ENCODE measurements around the gene RGPD8. TPM values are rescaled to one million over a fixed set of nuclear protein-coding genes. Genes with fewer than 3 reads are reported as not detected.
"Not testable (repeated sequence)": the region's sequence is repeated elsewhere in the genome, so short reads cannot be mapped to it uniquely, and the experiment has no call there.

RGPD8 gene
- total RNA-seq, 1 donor from 2014 or later: 15.5 TPM

DNA sequence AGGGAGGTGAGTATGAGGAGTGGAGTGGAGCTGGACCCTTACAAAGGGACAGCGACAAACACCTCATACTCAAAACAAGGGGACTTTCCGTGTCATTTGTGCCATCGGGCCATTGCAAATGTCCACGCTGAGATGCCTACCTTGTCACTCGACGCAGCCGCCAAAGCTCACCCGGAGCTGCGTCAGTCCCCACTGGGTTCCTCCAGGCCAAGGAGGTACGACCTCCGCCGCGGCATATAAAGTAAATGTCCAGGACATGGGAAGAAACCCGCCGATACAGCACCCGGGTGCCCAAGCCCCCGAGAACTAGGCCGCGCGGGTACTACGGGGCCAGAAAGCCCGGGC, 1.1 kb downstream of the RGPD8 start:
- DNase-seq (ENCODE audit: low spot score); H3K9me3 Mint-ChIP-seq; H3K36me3 Mint-ChIP-seq (ENCODE audit: low read depth); H3K27me3 Mint-ChIP-seq (ENCODE audit: low read depth); H3K4me1 Mint-ChIP-seq (ENCODE audit: low read depth): not testable (repeated sequence)
- peak overlapping the region; percentile 75 for H3K27ac Mint-ChIP-seq
- H3K4me3 Mint-ChIP-seq (ENCODE audit: low read depth): peak overlapping the region; percentile 86
- intact Hi-C loops (cut with micrococcal nuclease): loop anchor here (5.0 kb wide), 1 partner anchor 380 kb away; no protein-coding TSS in a partner anchor

DNA sequence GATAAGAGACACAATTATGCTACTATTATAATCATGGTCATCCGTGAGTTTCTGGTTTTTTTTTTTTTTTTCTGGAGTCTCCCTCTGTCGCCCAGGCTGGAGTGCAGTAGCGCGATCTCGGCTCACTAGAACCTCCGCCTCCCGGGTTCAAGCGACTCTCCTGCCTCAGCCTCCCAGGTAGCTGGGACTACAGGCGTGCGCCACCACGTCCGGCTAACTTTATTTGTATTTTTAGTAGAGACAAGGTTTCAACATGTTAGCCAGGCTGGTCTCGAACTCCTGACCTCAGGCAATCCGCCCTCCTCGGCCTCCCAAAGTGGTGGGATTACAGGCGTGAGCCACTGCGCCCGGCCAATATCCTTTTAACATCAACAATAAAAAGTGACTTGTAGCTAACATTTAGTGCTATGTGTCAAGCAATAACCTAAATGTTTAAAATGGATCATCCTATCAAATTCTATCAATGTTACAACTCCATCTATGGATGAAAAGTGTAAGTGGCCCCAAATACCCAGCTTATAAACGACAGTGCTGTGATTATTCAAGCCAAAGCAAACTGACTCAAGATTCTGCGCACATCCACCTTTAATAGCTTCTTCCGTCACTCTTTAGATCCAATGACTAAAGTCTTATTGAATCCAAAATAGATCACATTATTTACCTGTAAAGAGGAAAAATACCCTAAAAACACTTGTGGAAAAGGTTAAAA, 1.7 kb downstream of the RGPD8 start:
- H3K9me3 Mint-ChIP-seq; H3K4me1 Mint-ChIP-seq (ENCODE audit: low read depth); H3K36me3 Mint-ChIP-seq (ENCODE audit: low read depth); H3K27me3 Mint-ChIP-seq (ENCODE audit: low read depth); DNase-seq (ENCODE audit: low spot score): not testable (repeated sequence)
- peak overlapping the region; percentile 49 for H3K27ac Mint-ChIP-seq
- intact Hi-C loops (cut with micrococcal nuclease): loop anchor here (5.0 kb wide), 1 partner anchor 379 kb away; no protein-coding TSS in a partner anchor
- peak overlapping the region; percentile 86 for H3K4me3 Mint-ChIP-seq (ENCODE audit: low read depth)

- H3K4me1 Mint-ChIP-seq (ENCODE audit: low read depth); H3K27me3 Mint-ChIP-seq (ENCODE audit: low read depth); H3K27ac Mint-ChIP-seq; H3K4me3 Mint-ChIP-seq (ENCODE audit: low read depth); intact Hi-C loops (cut with micrococcal nuclease); DNase-seq (ENCODE audit: low spot score); H3K9me3 Mint-ChIP-seq; H3K36me3 Mint-ChIP-seq (ENCODE audit: low read depth): not testable (repeated sequence)
Measured at GRCh38 chr2:112424553-112424952, 8.9 kb downstream of the RGPD8 start.

- DNase-seq (ENCODE audit: low spot score); H3K27me3 Mint-ChIP-seq (ENCODE audit: low read depth); intact Hi-C loops (cut with micrococcal nuclease); H3K27ac Mint-ChIP-seq; H3K9me3 Mint-ChIP-seq; H3K4me3 Mint-ChIP-seq (ENCODE audit: low read depth); H3K4me1 Mint-ChIP-seq (ENCODE audit: low read depth); H3K36me3 Mint-ChIP-seq (ENCODE audit: low read depth): not testable (repeated sequence)
Measured at GRCh38 chr2:112416860-112417259, 16.6 kb downstream of the RGPD8 start.

DNA sequence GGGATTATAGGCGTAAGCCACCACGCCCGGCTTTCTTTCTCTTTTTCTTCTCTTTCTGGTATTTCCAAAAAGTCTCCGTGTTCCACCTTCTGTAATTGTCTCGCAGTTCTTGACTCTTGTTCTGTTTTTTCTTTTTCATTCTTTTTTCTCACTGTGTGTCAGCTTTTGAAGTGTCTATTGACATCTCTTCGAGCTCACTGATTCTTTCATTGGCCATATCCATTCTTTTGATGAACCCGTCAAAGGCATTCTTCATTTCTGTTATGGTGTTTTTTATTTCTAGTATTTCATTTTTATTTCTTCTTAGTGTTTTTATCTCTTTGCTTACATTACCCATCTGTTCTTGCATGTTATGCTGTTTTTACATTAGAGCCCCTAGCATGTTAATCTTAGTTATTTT, 73.4 kb downstream of the RGPD8 start:
- H3K36me3 Mint-ChIP-seq (ENCODE audit: low read depth); H3K27me3 Mint-ChIP-seq (ENCODE audit: low read depth); H3K4me3 Mint-ChIP-seq (ENCODE audit: low read depth); DNase-seq (ENCODE audit: low spot score); H3K4me1 Mint-ChIP-seq (ENCODE audit: low read depth); H3K27ac Mint-ChIP-seq; intact Hi-C loops (cut with micrococcal nuclease); H3K9me3 Mint-ChIP-seq: not testable (repeated sequence)

GRCh38 chr2:112354335-112354734, 79.1 kb downstream of the RGPD8 start:
- intact Hi-C loops (cut with micrococcal nuclease); H3K27me3 Mint-ChIP-seq (ENCODE audit: low read depth); H3K9me3 Mint-ChIP-seq; DNase-seq (ENCODE audit: low spot score); H3K27ac Mint-ChIP-seq; H3K4me1 Mint-ChIP-seq (ENCODE audit: low read depth); H3K4me3 Mint-ChIP-seq (ENCODE audit: low read depth); H3K36me3 Mint-ChIP-seq (ENCODE audit: low read depth): not testable (repeated sequence)

DNA sequence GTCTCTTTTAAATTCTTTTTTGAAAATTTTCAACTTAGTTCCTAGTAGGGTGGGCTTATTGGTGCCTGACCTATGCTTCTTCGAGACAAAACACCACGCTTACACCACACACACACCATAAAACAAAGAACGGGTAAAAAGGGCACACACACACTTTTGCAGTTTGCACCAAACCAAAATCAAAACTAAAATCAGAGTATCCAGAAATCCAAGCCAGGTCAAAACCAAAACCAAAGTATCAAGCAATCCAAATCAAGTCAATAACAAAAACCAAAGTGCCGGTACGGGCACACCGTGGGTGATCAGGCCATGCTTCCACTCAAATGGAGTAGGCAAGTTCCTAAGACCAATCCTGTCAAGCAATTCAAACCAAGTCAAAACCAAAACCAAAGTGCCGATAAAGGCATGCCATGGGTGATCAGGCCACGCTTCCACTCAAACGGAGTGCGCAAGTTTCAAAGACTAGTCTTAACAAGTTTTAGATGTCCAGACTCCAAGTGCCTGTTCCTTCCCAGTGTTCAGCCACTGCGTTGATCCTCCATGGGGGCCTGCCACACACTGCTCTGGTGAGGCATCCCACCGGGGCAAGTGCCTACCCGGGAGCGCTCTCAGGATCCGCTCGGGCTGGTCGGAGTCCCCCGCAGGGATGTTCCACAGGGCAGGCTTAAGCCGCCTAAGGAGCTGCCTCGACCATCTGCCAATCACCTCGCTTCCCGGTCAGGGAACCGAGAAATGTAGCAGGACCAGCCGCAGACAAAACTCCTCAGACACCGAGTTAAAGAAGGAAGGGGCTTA, 80.4 kb downstream of the RGPD8 start:
- DNase-seq (ENCODE audit: low spot score); H3K27me3 Mint-ChIP-seq (ENCODE audit: low read depth); H3K4me3 Mint-ChIP-seq (ENCODE audit: low read depth); H3K4me1 Mint-ChIP-seq (ENCODE audit: low read depth); H3K9me3 Mint-ChIP-seq; H3K27ac Mint-ChIP-seq; H3K36me3 Mint-ChIP-seq (ENCODE audit: low read depth); intact Hi-C loops (cut with micrococcal nuclease): not testable (repeated sequence)

DNA sequence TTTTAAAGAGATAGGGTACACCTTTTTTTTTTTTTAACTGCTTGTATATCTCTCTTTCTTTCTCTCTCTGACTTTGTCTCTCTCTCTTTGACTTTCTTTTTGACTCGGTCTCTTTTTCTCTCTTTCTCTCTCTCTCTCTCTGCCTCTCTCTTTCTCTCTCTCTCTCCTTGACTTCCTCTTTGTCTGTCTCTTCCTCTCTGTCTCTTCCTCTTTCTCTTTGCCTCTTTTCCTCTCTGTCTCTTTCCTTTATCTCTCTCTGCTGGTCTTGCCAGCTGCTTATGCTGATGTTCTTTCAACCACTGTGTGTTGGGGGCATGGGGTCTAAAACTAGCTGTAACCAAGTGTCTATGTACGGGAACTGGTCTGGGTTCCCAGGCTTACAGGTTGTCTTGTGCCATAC, 81.2 kb downstream of the RGPD8 start:
- intact Hi-C loops (cut with micrococcal nuclease); H3K36me3 Mint-ChIP-seq (ENCODE audit: low read depth); H3K27ac Mint-ChIP-seq: not testable (repeated sequence)

DNA sequence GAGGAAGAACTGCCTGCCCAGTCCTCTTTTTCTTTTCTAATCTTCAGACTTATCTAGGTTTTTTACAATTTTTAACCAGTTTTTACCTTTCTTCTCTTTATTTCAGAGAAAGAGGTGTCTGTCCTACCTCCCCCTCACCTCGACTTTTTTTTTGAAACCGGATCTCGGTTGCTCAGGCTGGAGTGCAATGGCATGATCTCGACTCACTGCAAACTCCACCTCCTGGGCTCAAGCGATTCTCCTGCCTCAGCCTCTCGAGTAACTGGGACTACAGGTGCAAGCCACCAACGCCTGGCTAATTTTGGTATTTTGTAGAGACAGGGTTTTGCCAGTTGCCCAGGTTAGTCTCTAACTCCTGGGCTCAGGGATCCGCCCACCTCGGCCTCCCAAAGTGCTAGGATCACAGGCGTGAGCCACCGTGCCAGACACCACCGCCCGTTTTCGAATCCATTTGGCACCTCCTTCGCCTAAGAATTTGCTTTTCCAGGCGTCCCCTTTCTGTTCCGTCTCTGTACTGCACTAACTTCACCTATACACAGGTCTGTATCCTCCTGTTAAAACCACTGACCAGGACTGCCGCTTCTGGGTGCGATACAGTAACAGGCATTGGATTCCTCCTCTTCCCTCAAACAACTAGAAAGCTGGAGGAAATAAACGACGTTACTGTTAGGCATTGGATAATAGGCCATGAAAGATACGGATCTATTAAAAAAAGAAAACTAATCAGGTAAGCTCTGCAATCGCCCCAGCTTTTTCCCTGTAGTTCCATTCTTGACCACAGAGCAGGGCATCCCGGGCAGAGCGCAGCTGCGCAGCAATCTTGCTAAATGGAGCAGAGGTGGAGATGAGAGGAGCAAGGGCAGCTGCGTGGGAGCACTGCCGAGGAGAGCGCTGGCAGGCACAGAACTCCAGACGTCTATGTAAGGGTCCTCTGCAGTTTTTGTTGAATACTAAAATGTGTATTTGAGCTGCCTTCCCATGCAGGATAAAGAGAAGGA, 88.1 kb downstream of the RGPD8 start:
- DNase-seq (ENCODE audit: low spot score): no peak
- peaks cover 3% of the 10 kb centered on the region for H3K27me3 Mint-ChIP-seq (ENCODE audit: low read depth)
- H3K9me3 Mint-ChIP-seq: peaks cover 10% of the 10 kb centered on the region
- H3K4me3 Mint-ChIP-seq (ENCODE audit: low read depth): no peak overlapping the region
- H3K36me3 Mint-ChIP-seq (ENCODE audit: low read depth): no peaks in the 10 kb centered on the region
- H3K4me1 Mint-ChIP-seq (ENCODE audit: low read depth): peaks cover 14% of the 10 kb centered on the region
- intact Hi-C loops (cut with micrococcal nuclease): no loop called here
- no peak overlapping the region for H3K27ac Mint-ChIP-seq

More for the DNA sequence above, 81.2 kb downstream of the RGPD8 start:
- H3K9me3 Mint-ChIP-seq; H3K4me3 Mint-ChIP-seq (ENCODE audit: low read depth); H3K4me1 Mint-ChIP-seq (ENCODE audit: low read depth); DNase-seq (ENCODE audit: low spot score); H3K27me3 Mint-ChIP-seq (ENCODE audit: low read depth): not testable (repeated sequence)

DNA sequence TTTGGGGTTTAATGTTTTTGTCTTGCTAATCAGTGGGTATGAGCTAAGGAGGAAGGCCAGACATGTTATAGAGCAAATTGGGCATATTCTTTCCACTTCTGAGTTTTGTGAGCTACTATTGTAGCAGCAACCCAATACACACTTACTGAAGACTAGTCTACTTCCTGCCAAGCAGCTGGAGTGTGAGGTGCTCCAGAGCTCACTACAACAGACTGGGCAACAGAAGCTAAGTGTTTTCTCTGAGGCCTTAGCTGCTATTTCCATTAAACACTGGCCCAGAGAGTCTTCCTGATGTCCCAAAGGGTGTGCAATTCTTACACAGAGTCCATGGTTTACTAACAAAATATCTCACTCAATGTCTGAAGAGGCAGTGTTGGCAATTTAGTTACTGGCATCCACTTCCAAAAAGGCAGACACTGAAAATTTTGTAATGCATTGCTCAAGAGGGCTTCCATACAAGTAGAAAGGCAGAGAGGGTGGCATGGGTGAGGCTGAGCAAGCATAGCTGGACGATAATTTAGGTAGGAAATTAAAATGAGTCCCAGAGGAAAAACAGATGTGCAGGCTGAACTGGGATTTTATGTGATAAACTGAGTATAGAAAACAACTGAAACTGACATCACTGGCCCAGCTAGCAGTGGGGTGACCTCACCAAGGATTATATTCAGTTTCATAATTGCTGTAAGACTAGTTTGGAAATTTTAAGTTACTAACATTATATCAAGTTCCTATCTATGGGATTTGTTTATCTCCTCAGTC, 89.4 kb downstream of the RGPD8 start:
- DNase-seq (ENCODE audit: low spot score): no peak

DNA sequence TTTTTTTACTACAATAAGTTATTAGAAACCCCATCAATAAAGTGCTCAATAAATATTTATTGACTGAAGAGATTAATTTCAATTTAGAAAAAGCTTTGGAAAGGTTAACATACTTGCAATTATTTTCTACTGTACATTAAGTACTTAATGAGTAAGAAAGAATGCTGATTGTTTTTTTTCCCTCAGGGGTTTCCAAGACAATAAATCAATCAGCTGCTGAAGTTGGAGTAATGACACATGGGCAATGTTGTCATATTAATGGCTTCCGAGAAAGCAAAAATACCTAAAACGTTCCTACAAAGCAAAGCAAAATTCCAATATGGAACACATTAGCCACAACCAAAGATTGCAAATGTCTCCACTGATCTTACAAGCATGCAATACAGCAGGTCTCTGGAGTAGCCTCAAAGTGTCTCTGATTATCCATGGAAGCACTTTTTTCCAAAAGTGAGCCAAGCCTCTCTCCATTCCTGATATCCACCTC, 91.3 kb downstream of the RGPD8 start:
- H3K27ac Mint-ChIP-seq: no peak overlapping the region
- H3K4me3 Mint-ChIP-seq (ENCODE audit: low read depth): no peak overlapping the region
- H3K4me1 Mint-ChIP-seq (ENCODE audit: low read depth): peaks cover 14% of the 10 kb centered on the region
- intact Hi-C loops (cut with micrococcal nuclease): no loop called here
- no peak for DNase-seq (ENCODE audit: low spot score)
- H3K27me3 Mint-ChIP-seq (ENCODE audit: low read depth): peaks cover 5% of the 10 kb centered on the region
- no peaks in the 10 kb centered on the region for H3K36me3 Mint-ChIP-seq (ENCODE audit: low read depth)
- H3K9me3 Mint-ChIP-seq: peaks cover 7% of the 10 kb centered on the region

More for the DNA sequence above, 89.4 kb downstream of the RGPD8 start:
- Mint-ChIP-seq H3K27me3 (ENCODE audit: low read depth) (peaks cover 5% of the 10 kb centered on the region), H3K4me3 (ENCODE audit: low read depth) (no peak overlapping the region), H3K4me1 (ENCODE audit: low read depth) (peaks cover 14% of the 10 kb centered on the region), H3K27ac (peak overlapping the region; percentile 29), H3K36me3 (ENCODE audit: low read depth) (no peaks in the 10 kb centered on the region), H3K9me3 (peaks cover 10% of the 10 kb centered on the region)
- intact Hi-C loops (cut with micrococcal nuclease): no loop called here

Measured in activated T-helper 2 cell treated with anti-CD3 and anti-CD28 coated beads, Interferon-gamma antibody, Interleukin-2, Interleukin-4, amounts not matched to agents 10 μg/mL and 5 μg/mL and 100 μg/mL, durations not matched to agents 14 hours and 24 hours and 36 hours (primary cell).